K562 (cell line): ENCODE results near the gene ADD3. TPM values are rescaled to one million over a fixed set of nuclear protein-coding genes. Genes with fewer than 3 reads are reported as not detected.

Experiments
- ATAC-seq: fragments of 200-7000 bp; cut with Tn5 transposase; 3 replicates; pipeline ENCODE4 v1.9.1; 2020; ENCODE audit warnings: moderate library complexity
- BruUV-seq: library from RNA; stranded (reverse); fragments of 400-500 nt; replicated peaks from 2 replicates; lab custom pipeline; 2021; lab: Mats Ljungman, UMichigan
- CTCF ChIA-PET: fragments of 300-600 bp; formaldehyde crosslinking; extraction: SDS; loops from one replicate; lab custom pipeline; 2021; ENCODE audit warnings: low intra/inter-chr PET ratio; lab: Yijun Ruan, JAX
- POLR2A ChIA-PET: fragments of 300-600, 350-650 bp; sonication (Branson Sonifier 250); formaldehyde crosslinking; extraction: SDS; loops from one replicate; lab custom pipeline; 2021; ENCODE audit warnings: antibody characterized with exemption, inconsistent platforms; lab: Yijun Ruan, JAX
- DNase-seq, 4 experiments: peaks; one replicate each; pipeline versions ENCODE4 v3.0.0 to v3.0.0-alpha.2; 2011 to 2018; ENCODE audit warnings: low spot score in 3 of 4, mixed read lengths in 3 of 4; ENCODE audit errors: extremely low read depth in 1 of 4
- FAIRE-seq: peaks from 2 replicates; lab custom pipeline; 2011; peaks lifted over from hg19 to GRCh38; lab: Jason Lieb, UNC
- H2AFZ ChIP-seq: 2 replicates; pipeline ENCODE4 v1.6.0; 2011; ENCODE audit warnings: low read depth, low read length, control low read depth, inconsistent platforms
- H3K27ac ChIP-seq: fragments of 200-600 bp; 3 replicates; pipeline ENCODE4 v1.8.0; 2011; ENCODE audit warnings: low read depth, mild to moderate bottlenecking, control low read depth, inconsistent platforms, low read length, moderate library complexity, mixed read lengths; ENCODE audit errors: extremely low read depth
- H3K27me3 ChIP-seq, 2 experiments: fragments of 300-600 bp in 1 of 2; 2 replicates in 1 of 2; 3 replicates in 1 of 2; pipeline versions ENCODE4 v1.6.0 to v1.8.0; 2011; ENCODE audit warnings: inconsistent platforms in 2 of 2, low read length in 2 of 2, mild to moderate bottlenecking in 1 of 2, mixed read lengths in 1 of 2, moderate library complexity in 1 of 2; ENCODE audit not compliant: control insufficient read depth in 2 of 2, insufficient read depth in 2 of 2
- H3K36me3 ChIP-seq: fragments of 300-600 bp; 3 replicates; pipeline ENCODE4 v1.8.0; 2011; ENCODE audit warnings: mild to moderate bottlenecking, low read length, inconsistent platforms; ENCODE audit not compliant: control insufficient read depth, insufficient read depth
- H3K4me1 ChIP-seq, 2 experiments: fragments of 200-600 bp in 1 of 2; replicated peaks in 1 of 2; 2 replicates in 1 of 2; 3 replicates in 1 of 2; pipeline versions ENCODE4 v1.5.1 to v1.8.0; 2011; ENCODE audit warnings: inconsistent platforms in 2 of 2, low read length in 2 of 2, mild to moderate bottlenecking in 1 of 2, mixed read lengths in 1 of 2, moderate library complexity in 1 of 2; ENCODE audit not compliant: control insufficient read depth in 2 of 2, insufficient read depth in 2 of 2
- H3K4me2 ChIP-seq: 2 replicates; pipeline ENCODE4 v1.6.1; 2011; ENCODE audit warnings: low read length, control low read depth, inconsistent platforms, mixed read lengths; ENCODE audit not compliant: insufficient read depth
- H3K4me3 ChIP-seq: fragments of 200-600 bp; sonication (generic), shearing (Covaris generic); 2 replicates; pipeline ENCODE4 v1.5.1; 2016; ENCODE audit warnings: control low read depth, inconsistent platforms
- H3K79me2 ChIP-seq: fragments of 200-600 bp; 3 replicates; pipeline ENCODE4 v1.8.0; 2011; ENCODE audit warnings: low read length, inconsistent platforms; ENCODE audit not compliant: control insufficient read depth, insufficient read depth
- H3K9ac ChIP-seq, 2 experiments: 2 replicates each; pipeline versions ENCODE4 v1.6.0 to v1.6.1; 2011; ENCODE audit warnings: low read depth in 2 of 2, low read length in 2 of 2, control low read depth in 1 of 2, inconsistent platforms in 1 of 2, mild to moderate bottlenecking in 1 of 2, mixed read lengths in 1 of 2; ENCODE audit not compliant: insufficient read depth in 1 of 2
- H3K9me1 ChIP-seq: one replicate; pipeline ENCODE4 v1.6.0; 2011; ENCODE audit warnings: inconsistent platforms, mild to moderate bottlenecking, low read length, moderate library complexity; ENCODE audit not compliant: control insufficient read depth, insufficient read depth
- H3K9me3 ChIP-seq: replicated peaks from 2 replicates; pipeline ENCODE4 v1.5.1; 2011; ENCODE audit warnings: low read depth, low read length, inconsistent platforms; ENCODE audit not compliant: control insufficient read depth, insufficient read depth
- H4K20me1 ChIP-seq: replicated peaks from 2 replicates; pipeline ENCODE4 v1.6.1; 2011; ENCODE audit warnings: low read length, inconsistent platforms, mixed read lengths; ENCODE audit not compliant: control insufficient read depth, insufficient read depth
- E2F4 ChIP-seq: sonication (generic); formaldehyde crosslinking; IDR thresholded peaks from 2 replicates; pipeline ENCODE4 v1.8.0; 2022; ENCODE audit warnings: mild to moderate bottlenecking, low read depth, missing genetic modification reagents
- FOXP1 ChIP-seq: sonication (generic); formaldehyde crosslinking; IDR thresholded peaks from 2 replicates; pipeline ENCODE4 v1.8.0; 2022; ENCODE audit warnings: mild to moderate bottlenecking, missing genetic modification reagents
- KAT2B ChIP-seq: IDR thresholded peaks from one replicate; pipeline ENCODE4 v1.6.1; 2012; ENCODE audit warnings: low read depth, mild to moderate bottlenecking, control low read depth, inconsistent platforms, low read length, moderate library complexity
- MCM5 ChIP-seq: fragments of 450-650 bp; IDR thresholded peaks from 2 replicates; pipeline ENCODE4 v1.6.1; 2016; ENCODE audit warnings: low read depth
- MED1 ChIP-seq: sonication (generic); formaldehyde crosslinking; IDR thresholded peaks from 2 replicates; pipeline ENCODE4 v1.8.1; 2023; ENCODE audit warnings: missing genetic modification reagents, borderline replicate concordance
- NFE2L1 ChIP-seq: fragments of 450-650 bp; IDR thresholded peaks from 2 replicates; pipeline ENCODE4 v1.6.1; 2016; ENCODE audit warnings: missing genetic modification characterization, low read depth, mild to moderate bottlenecking, missing compliant biosample characterization, moderate library complexity, borderline replicate concordance
- PHF20 ChIP-seq: fragments of 450-650 bp; IDR thresholded peaks from 2 replicates; pipeline ENCODE4 v1.6.1; 2018; ENCODE audit not compliant: partially characterized antibody
- PTRF ChIP-seq: fragments of 450-650 bp; IDR thresholded peaks from 2 replicates; pipeline ENCODE4 v1.6.1; 2016; ENCODE audit warnings: mild to moderate bottlenecking, missing genetic modification characterization, missing compliant biosample characterization
- RAD51 ChIP-seq: fragments of 450-650 bp; IDR thresholded peaks from 2 replicates; pipeline ENCODE4 v1.7.1; 2016; ENCODE audit warnings: low read depth, mild to moderate bottlenecking, borderline replicate concordance
- TAF7 ChIP-seq: fragments of 450-650 bp; IDR thresholded peaks from 2 replicates; pipeline ENCODE4 v1.6.1; 2016; ENCODE audit warnings: missing genetic modification characterization, missing compliant biosample characterization
- TCF3 ChIP-seq: sonication (generic); formaldehyde crosslinking; IDR thresholded peaks from 2 replicates; pipeline ENCODE4 v1.4.0; 2020; ENCODE audit warnings: mild to moderate bottlenecking, missing genetic modification reagents
- USF2 ChIP-seq: sonication (generic); formaldehyde crosslinking; IDR thresholded peaks from 2 replicates; pipeline ENCODE4 v1.5.0; 2020; ENCODE audit warnings: missing genetic modification reagents
- ZBTB2 ChIP-seq: fragments of 450-650 bp; IDR thresholded peaks from 2 replicates; pipeline ENCODE4 v1.6.1; 2016; ENCODE audit warnings: antibody characterized with exemption
- ZNF347 ChIP-seq: fragments of 450-650 bp; formaldehyde crosslinking; IDR thresholded peaks from 2 replicates; pipeline ENCODE4 v1.4.0; 2020; ENCODE audit warnings: low read depth, mild to moderate bottlenecking, moderate library complexity
- WGBS: fragments of 100-300 bp; shearing (Covaris generic); methylation state at CpG from one replicate; pipeline ENCODE4 v1.1.6; 2016; ENCODE audit warnings: low coverage, mixed read lengths; ENCODE audit not compliant: insufficient coverage; ENCODE audit errors: missing lambda C conversion rate; 5-methylcytosine and 5-hydroxymethylcytosine counted together
- in situ Hi-C: fragments of 300-500 bp; cut with MboI; formaldehyde crosslinking; loops from 4 replicates; pipeline ENCODE4 v1.15.0; 2018; ENCODE audit warnings: inconsistent platforms, mixed read lengths
- intact Hi-C: fragments of 100-400 bp; cut with micrococcal nuclease; formaldehyde crosslinking; loops from 2 replicates; pipeline ENCODE4 v1.14.2; 2022
- polyA plus RNA-seq, 8 experiments: library from polyadenylated mRNA; depleted of rRNA in 4 of 8; stranded (reverse) in 5 of 8; unstranded in 3 of 8; fragments of >200 nt; fragmentation: Nextera tagmentation in 2 of 8; fragmentation: Illumina TruSeq in 1 of 8; extraction: Ambion mirVana in 2 of 8; extraction: Trizol in 1 of 8; gene quantifications; 2 replicates each; pipeline versions ENCODE4 v1.2.1 to v1.2.3, GENCODE V29; 2011 to 2014; ENCODE audit warnings: inconsistent platforms in 1 of 8, missing spikeins in 1 of 8
- total RNA-seq, 7 experiments: library from RNA; depleted of rRNA in 6 of 7; stranded (reverse); fragments of >200 nt in 6 of 7; fragmentation: Illumina TruSeq in 2 of 7; extraction: Trizol in 2 of 7; gene quantifications; 2 replicates each; pipeline versions ENCODE4 v1.2.1 to v1.2.3, GENCODE V29; 2011 to 2021; ENCODE audit warnings: low replicate concordance in 1 of 7

The ADD3 gene
- total and polyA plus RNA-seq, 9 of the 15 experiments (the other 6 are each of a cell fraction or from before 2014, with no cell fraction given), result 13.2 to 125 (median 31.7) TPM

GRCh38 chr10:110172155-110172554, 164.4 kb downstream of the ADD3 start:
- ATAC-seq, result no peak
- ChIA-PET CTCF (no interaction called here), POLR2A (no interaction called here)
- no peaks in the 10 kb centered on the region for H3K9me3 ChIP-seq
- H3K4me2 ChIP-seq, result no peak overlapping the region
- H4K20me1 ChIP-seq, result no peaks in the 10 kb centered on the region
- H3K9me1 ChIP-seq, result no peaks in the 10 kb centered on the region
- H2AFZ ChIP-seq, result no peak overlapping the region
- FAIRE-seq, result no peak
- BruUV-seq, result no TSS peak
- H3K9ac ChIP-seq, result no peak overlapping the region
- no peak overlapping the region for H3K27ac ChIP-seq
- in situ Hi-C loops, result no loop called here
- peaks cover 9 to 25% of the 10 kb centered on the region in 2 experiments; a peak in 4 of 5 replicates for H3K27me3 ChIP-seq
- H3K79me2 ChIP-seq, result no peaks in the 10 kb centered on the region
- no peak overlapping the region for H3K4me3 ChIP-seq
- TF ChIP-seq PHF20 (no peak), RAD51 (peak; percentile 62), PTRF (tag) (no peak)
- H3K36me3 ChIP-seq, result no peaks in the 10 kb centered on the region
- peaks cover 0 to under 1% of the 10 kb centered on the region in 2 experiments; a peak in 1 of 5 replicates for H3K4me1 ChIP-seq
- no peak for DNase-seq
- intact Hi-C loops, result no loop called here
- 1% methylated on average over 5 of the region's 5 CpGs for WGBS

- Histone ChIP-seq H3K79me2 (no peaks in the 10 kb centered on the region), H3K4me1 (peaks cover 0 to 2% of the 10 kb centered on the region in 2 experiments; a peak in 1 of 5 replicates), H3K9ac (no peak overlapping the region), H3K27ac (no peak overlapping the region), H2AFZ (no peak overlapping the region), H4K20me1 (no peaks in the 10 kb centered on the region), H3K4me2 (no peak overlapping the region), H3K4me3 (no peak overlapping the region), H3K9me1 (no peaks in the 10 kb centered on the region), H3K9me3 (no peaks in the 10 kb centered on the region), H3K36me3 (no peaks in the 10 kb centered on the region), H3K27me3 (peaks cover 0 to 11% of the 10 kb centered on the region in 2 experiments; a peak in 3 of 5 replicates)
- ChIA-PET CTCF (no interaction called here), POLR2A (interaction anchor here (1.4 kb wide), 1 partner anchor 33 kb away, joined by 3 read pairs; the partner anchor contains the start of gene MXI1)
- intact Hi-C loops (no loop called here), in situ Hi-C loops (no loop called here)
- no TSS peak for BruUV-seq
- FAIRE-seq (no peak), ATAC-seq (no peak), DNase-seq (no peak)
- TF ChIP-seq NFE2L1, result no peak
- no peak for TF ChIP-seq TCF3 (CRISPR knock-in tag)
- TF ChIP-seq TAF7 (tag), result no peak
- TF ChIP-seq ZBTB2, result no peak
- no peak for TF ChIP-seq E2F4 (CRISPR knock-in tag)
- no peak for TF ChIP-seq USF2 (CRISPR knock-in tag)
- no peak for TF ChIP-seq MED1
- no peak for TF ChIP-seq KAT2B
- TF ChIP-seq FOXP1, result no peak
- no peak for TF ChIP-seq ZNF347
- TF ChIP-seq MCM5, result no peak
Observed at GRCh38 chr10:110174201-110174600, 166.4 kb downstream of the ADD3 start.
